PC-3 (cell line): Measurements from ENCODE around the gene OTUD6A.

Experiments used
- EZH2phosphoT487 ChIP-seq: fragments of 300-600 bp; sonication (generic); IDR thresholded peaks from 2 replicates; pipeline ENCODE4 v1.6.1; 2018; ENCODE audit warnings: mild to moderate bottlenecking, antibody characterized with exemption, low read length, borderline replicate concordance
- TF ChIP-seq, protein P1 (sequence below): fragments of 300-600 bp; sonication (generic); conservative IDR thresholded peaks from 2 replicates; pipeline ENCODE4 v1.5.1; 2017; ENCODE audit warnings: antibody characterized with exemption, low read depth, mild to moderate bottlenecking, low read length

DNA sequence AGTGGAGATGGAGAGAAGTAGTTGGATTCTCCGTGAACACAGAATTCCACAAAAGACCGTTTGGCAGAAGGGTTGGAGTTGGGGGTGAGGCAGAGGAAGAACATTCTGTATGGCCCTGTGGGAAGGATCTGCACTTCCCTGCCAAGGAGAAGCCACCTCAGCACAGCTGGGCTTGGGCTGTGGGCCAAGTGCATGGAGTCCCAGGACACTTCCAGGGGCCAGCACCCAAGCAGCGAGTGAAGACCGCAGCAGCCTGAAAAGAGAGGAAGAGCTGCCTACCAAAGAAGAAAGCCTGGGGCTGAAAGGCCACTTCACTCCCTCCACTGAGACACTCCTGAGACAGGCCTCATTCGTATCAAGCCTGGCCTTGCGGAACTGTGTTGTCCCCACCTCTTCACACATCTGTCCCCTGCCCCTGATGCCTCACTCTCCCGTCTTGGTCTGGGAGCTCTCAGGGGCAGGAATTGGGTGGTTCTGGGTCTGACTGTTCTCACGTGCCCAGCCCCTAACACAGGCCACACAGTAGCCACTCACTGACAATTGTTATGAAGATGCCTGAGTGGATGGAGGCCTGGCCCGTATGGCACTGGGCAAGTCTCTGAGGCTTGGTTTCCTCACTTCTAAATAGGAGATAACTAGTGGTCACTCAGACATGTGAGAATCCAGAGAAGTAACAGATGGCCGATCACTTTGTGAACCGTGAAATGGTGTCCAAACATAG lies 9.2 kb upstream of the OTUD6A start:
- TF ChIP-seq, protein P1, sequence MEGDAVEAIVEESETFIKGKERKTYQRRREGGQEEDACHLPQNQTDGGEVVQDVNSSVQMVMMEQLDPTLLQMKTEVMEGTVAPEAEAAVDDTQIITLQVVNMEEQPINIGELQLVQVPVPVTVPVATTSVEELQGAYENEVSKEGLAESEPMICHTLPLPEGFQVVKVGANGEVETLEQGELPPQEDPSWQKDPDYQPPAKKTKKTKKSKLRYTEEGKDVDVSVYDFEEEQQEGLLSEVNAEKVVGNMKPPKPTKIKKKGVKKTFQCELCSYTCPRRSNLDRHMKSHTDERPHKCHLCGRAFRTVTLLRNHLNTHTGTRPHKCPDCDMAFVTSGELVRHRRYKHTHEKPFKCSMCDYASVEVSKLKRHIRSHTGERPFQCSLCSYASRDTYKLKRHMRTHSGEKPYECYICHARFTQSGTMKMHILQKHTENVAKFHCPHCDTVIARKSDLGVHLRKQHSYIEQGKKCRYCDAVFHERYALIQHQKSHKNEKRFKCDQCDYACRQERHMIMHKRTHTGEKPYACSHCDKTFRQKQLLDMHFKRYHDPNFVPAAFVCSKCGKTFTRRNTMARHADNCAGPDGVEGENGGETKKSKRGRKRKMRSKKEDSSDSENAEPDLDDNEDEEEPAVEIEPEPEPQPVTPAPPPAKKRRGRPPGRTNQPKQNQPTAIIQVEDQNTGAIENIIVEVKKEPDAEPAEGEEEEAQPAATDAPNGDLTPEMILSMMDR: no peak
- no peak for TF ChIP-seq EZH2phosphoT487
